Vagina (tissue), 2 donors: Measurements from ENCODE around the gene FGF6. TPM values are rescaled to one million over a fixed set of nuclear protein-coding genes. Genes with fewer than 3 reads are reported as not detected.

Experiments
- DNase-seq, 2 donors: peaks; one replicate each; pipeline ENCODE4 v3.0.0-alpha.2; 2017; ENCODE audit errors: extremely low spot score in 2 of 2
- H3K27ac ChIP-seq: fragments of 200-600 bp; sonication (generic); one replicate; pipeline ENCODE4 v1.5.1; 2019
- H3K27me3 ChIP-seq: fragments of 200-600 bp; sonication (generic); one replicate; pipeline ENCODE4 v1.5.1; 2019
- H3K36me3 ChIP-seq, 2 donors: fragments of 200-600 bp; sonication (generic); one replicate each; pipeline ENCODE4 v1.5.1; 2017 to 2019
- H3K4me1 ChIP-seq: fragments of 200-600 bp; sonication (generic); one replicate; pipeline ENCODE4 v1.5.1; 2019
- H3K4me3 ChIP-seq, 2 donors: fragments of 200-600 bp; sonication (generic); 1 replicate in 1 of 2; 2 replicates in 1 of 2; pipeline ENCODE4 v1.5.1; 2016 to 2019
- H3K9me3 ChIP-seq: fragments of 200-600 bp; sonication (generic); one replicate; pipeline ENCODE4 v1.5.1; 2019
- CTCF ChIP-seq, 3 experiments: fragments of 450-650 bp in 2 of 3; fragments of 200-600 bp in 1 of 3; sonication (generic) in 1 of 3; IDR thresholded peaks; one replicate each; pipeline ENCODE4 v1.5.1; 2017 to 2019; ENCODE audit warnings: antibody characterized with exemption in 3 of 3, mild to moderate bottlenecking in 2 of 3, moderate library complexity in 2 of 3
- POLR2A ChIP-seq, 2 donors: fragments of 450-650 bp; IDR thresholded peaks; one replicate each; pipeline ENCODE4 v1.6.1; 2017; ENCODE audit warnings: antibody characterized with exemption in 2 of 2, mild to moderate bottlenecking in 2 of 2, moderate library complexity in 2 of 2
- POLR2AphosphoS5 ChIP-seq, 2 donors: sonication (generic); formaldehyde crosslinking; IDR thresholded peaks; one replicate each; pipeline ENCODE4 v1.9.0; 2017; ENCODE audit warnings: antibody characterized with exemption in 2 of 2, mild to moderate bottlenecking in 2 of 2, low read depth in 1 of 2; ENCODE audit not compliant: insufficient read depth in 1 of 2
- intact Hi-C: fragments of 100-400 bp; cut with DNase I; formaldehyde crosslinking; loops from one replicate; pipeline ENCODE4 v1.15.1; 2023
- total RNA-seq: library from RNA; depleted of rRNA; stranded (reverse); fragments of >200 nt; gene quantifications from one replicate; pipeline ENCODE4 v1.2.3, GENCODE V29; 2016

Gene FGF6
- total RNA-seq, 1 donor from 2014 or later: not detected

- Histone ChIP-seq H3K36me3 (no peaks in the 10 kb centered on the region), H3K27me3 (no peaks in the 10 kb centered on the region), H3K9me3 (no peaks in the 10 kb centered on the region), H3K4me1 (no peaks in the 10 kb centered on the region), H3K27ac (no peak overlapping the region), H3K4me3 (no peak overlapping the region)
- TF ChIP-seq CTCF (IDR thresholded peaks at IDR 0.05) (no peak), POLR2A (IDR thresholded peaks at IDR 0.05) (no peak), POLR2AphosphoS5 (IDR thresholded peaks at IDR 0.05; ENCODE audit: insufficient read depth in 1 of 2, low read depth in 1 of 2) (no peak)
- no peak for DNase-seq
- intact Hi-C loops: no loop called here
Measured at GRCh38 chr12:4393211-4393610, 52.4 kb downstream of the FGF6 start.

GRCh38 chr12:4392223-4392742 is 53.3 kb downstream of the FGF6 start:
- Histone ChIP-seq H3K27ac (no peak overlapping the region), H3K27me3 (no peaks in the 10 kb centered on the region), H3K9me3 (no peaks in the 10 kb centered on the region), H3K4me3 (no peak overlapping the region), H3K4me1 (no peaks in the 10 kb centered on the region), H3K36me3 (no peaks in the 10 kb centered on the region)
- intact Hi-C loops: no loop called here
- no peak for TF ChIP-seq CTCF (IDR thresholded peaks at IDR 0.05)
- TF ChIP-seq POLR2A (IDR thresholded peaks at IDR 0.05): no peak
- TF ChIP-seq POLR2AphosphoS5 (IDR thresholded peaks at IDR 0.05; ENCODE audit: insufficient read depth in 1 of 2, low read depth in 1 of 2): no peak
- DNase-seq: no peak

- no peak for TF ChIP-seq POLR2AphosphoS5 (IDR thresholded peaks at IDR 0.05; ENCODE audit: insufficient read depth in 1 of 2, low read depth in 1 of 2)
- no peak for TF ChIP-seq POLR2A (IDR thresholded peaks at IDR 0.05)
- no peak for TF ChIP-seq CTCF (IDR thresholded peaks at IDR 0.05)
- no peaks in the 10 kb centered on the region for H3K36me3 ChIP-seq
- intact Hi-C loops: no loop called here
- H3K4me3 ChIP-seq: no peak overlapping the region
- H3K27ac ChIP-seq: no peak overlapping the region
- peak in 1 of 2 donors; percentile 29 for DNase-seq
- H3K9me3 ChIP-seq: no peaks in the 10 kb centered on the region
- H3K27me3 ChIP-seq: no peaks in the 10 kb centered on the region
- no peaks in the 10 kb centered on the region for H3K4me1 ChIP-seq
Measured at GRCh38 chr12:4388662-4389061, 57.0 kb downstream of the FGF6 start.

GRCh38 chr12:4388032-4388431 is 57.6 kb downstream of the FGF6 start:
- intact Hi-C loops: no loop called here
- TF ChIP-seq POLR2AphosphoS5 (IDR thresholded peaks at IDR 0.05; ENCODE audit: insufficient read depth in 1 of 2, low read depth in 1 of 2) (no peak), POLR2A (IDR thresholded peaks at IDR 0.05) (no peak), CTCF (IDR thresholded peaks at IDR 0.05) (no peak)
- H3K4me1 ChIP-seq: no peaks in the 10 kb centered on the region
- H3K9me3 ChIP-seq: no peaks in the 10 kb centered on the region
- peak in 1 of 2 donors; percentile 22 for DNase-seq
- H3K27ac ChIP-seq: no peak overlapping the region
- H3K36me3 ChIP-seq: no peaks in the 10 kb centered on the region
- no peaks in the 10 kb centered on the region for H3K27me3 ChIP-seq
- no peak overlapping the region for H3K4me3 ChIP-seq

- H3K4me3 ChIP-seq: no peak overlapping the region
- no peak overlapping the region for H3K27ac ChIP-seq
- H3K27me3 ChIP-seq: no peaks in the 10 kb centered on the region
- no peaks in the 10 kb centered on the region for H3K36me3 ChIP-seq
- intact Hi-C loops: no loop called here
- H3K9me3 ChIP-seq: no peaks in the 10 kb centered on the region
- no peaks in the 10 kb centered on the region for H3K4me1 ChIP-seq
- TF ChIP-seq POLR2AphosphoS5 (IDR thresholded peaks at IDR 0.05; ENCODE audit: insufficient read depth in 1 of 2, low read depth in 1 of 2): no peak
- no peak for TF ChIP-seq CTCF (IDR thresholded peaks at IDR 0.05)
- TF ChIP-seq POLR2A (IDR thresholded peaks at IDR 0.05): no peak
- DNase-seq: peak in 1 of 2 donors; percentile 29
Measured at GRCh38 chr12:4387607-4388006, 58.0 kb downstream of the FGF6 start.
